A549 (cell line): ENCODE measurements around the gene TPRG1.

Source experiments
- CTCF ChIP-seq: fragments of >200 bp; sonication (Bioruptor Twin); formaldehyde crosslinking; IDR thresholded peaks from 3 replicates; pipeline ENCODE4 v1.5.1; 2016
- HOXA7 ChIP-seq: fragments of 250-450 bp; sonication (Bioruptor Pico); IDR thresholded peaks from 2 replicates; pipeline ENCODE4 v1.5.0; 2020; ENCODE audit warnings: mild to moderate bottlenecking, moderate library complexity

- TF ChIP-seq HOXA7 (no peak), CTCF (no peak)
Measured at GRCh38 chr3:189143321-189143720, 28.4 kb upstream of the TPRG1 start.
